Measurements from ENCODE around the gene CABLES2. TPM values are rescaled to one million over a fixed set of nuclear protein-coding genes. Genes with fewer than 3 reads are reported as not detected.
A peak's percentile ranks its signal among the peaks of the same experiment; 100 is the strongest.

The CABLES2 gene
- total and polyA plus RNA-seq, 2 of the 4 experiments (the other 2 are of a cell fraction), result 1.4 to 5.1 TPM

GRCh38 chr20:62359043-62359490 is 48.0 kb downstream of the CABLES2 start:
- H2BK20ac ChIP-seq (ENCODE audit: low read depth, low read length), result no peak overlapping the region
- H3K79me1 ChIP-seq (ENCODE audit: low read depth in 1 of 2, low read length in 2 of 2), result no peaks in the 10 kb centered on the region
- no peak overlapping the region for H3K27ac ChIP-seq (ENCODE audit: insufficient read depth, low read length)
- H2BK120ac ChIP-seq (ENCODE audit: low read depth, low read length), result no peak overlapping the region
- H3K36me3 ChIP-seq (ENCODE audit: control insufficient read depth, insufficient read depth, low read length), result peaks cover 4% of the 10 kb centered on the region; the same call in 1 of the 2 replicates
- no peaks in the 10 kb centered on the region for H3K9me1 ChIP-seq (ENCODE audit: insufficient read depth, low read length)
- dilution Hi-C loops (cut with HindIII; ENCODE audit: low sequenced_read_pairs, unreplicated experiment), result no loop called here
- no peak overlapping the region for H3K4me2 ChIP-seq (ENCODE audit: low read depth, low read length)
- H4K8ac ChIP-seq (ENCODE audit: low read depth in 2 of 2, low read length in 2 of 2), result no peak overlapping the region
- no peak overlapping the region for H3K4ac ChIP-seq (ENCODE audit: low read depth, low read length)
- no peak overlapping the region for H2BK15ac ChIP-seq (ENCODE audit: low read depth, low read length)
- no peak overlapping the region for H4K5ac ChIP-seq (ENCODE audit: low read depth, low read length)
- no peak overlapping the region for H2AK5ac ChIP-seq (ENCODE audit: low read depth, low read length)
- no peak overlapping the region for H3K14ac ChIP-seq (replicated peaks; ENCODE audit: low read depth, low read length)
- H2BK5ac ChIP-seq (ENCODE audit: low read depth, low read length, poor library complexity, severe bottlenecking), result no peak overlapping the region
- intact Hi-C loops (cut with micrococcal nuclease), result no loop called here
- no TSS peak for BruUV-seq (replicated peaks)
- ATAC-seq (ENCODE audit: low read depth), result no peak
- H3K27me3 ChIP-seq (ENCODE audit: control insufficient read depth, insufficient read depth, low read length), result no peaks in the 10 kb centered on the region
- POLR2A ChIA-PET (ENCODE audit: unreplicated experiment), result no interaction called here
- TF ChIP-seq CEBPB (IDR thresholded peaks at IDR 0.05; ENCODE audit: low read depth, low read length) (no peak), RAD21 (IDR thresholded peaks at IDR 0.05; ENCODE audit: low read length) (no peak), ELK1 (IDR thresholded peaks at IDR 0.05; ENCODE audit: borderline replicate concordance, low read depth, low read length) (no peak), RCOR1 (IDR thresholded peaks at IDR 0.05; ENCODE audit: insufficient replicate concordance, low read length) (no peak), NFE2L2 (IDR thresholded peaks at IDR 0.05; ENCODE audit: low read depth, low read length) (no peak), MAFK (IDR thresholded peaks at IDR 0.05; ENCODE audit: low read depth, low read length) (no peak), POLR2A (IDR thresholded peaks at IDR 0.05; ENCODE audit: low read depth, low read length) (no peak), BHLHE40 (IDR thresholded peaks at IDR 0.05; ENCODE audit: low read depth, low read length) (no peak), RFX5 (IDR thresholded peaks at IDR 0.05; ENCODE audit: low read depth, low read length) (no peak), MXI1 (IDR thresholded peaks at IDR 0.05; ENCODE audit: borderline replicate concordance, low read depth, low read length) (no peak), MAZ (IDR thresholded peaks at IDR 0.05; ENCODE audit: borderline replicate concordance, low read depth, low read length) (no peak)
- in situ Hi-C loops (cut with MboI; ENCODE audit: low sequenced_read_pairs), result no loop called here
- H3K4me3 ChIP-seq (ENCODE audit: insufficient read depth, low read depth, low read length), result no peak overlapping the region
- no peak overlapping the region for H4K91ac ChIP-seq (ENCODE audit: insufficient read depth, low read depth, low read length)
- WGBS, 2 experiments (ENCODE audit: extremely low coverage in 2 of 2, insufficient read length in 1 of 2), result 100% methylated on average over 2 of the region's 16 CpGs; no CpG with 5 or more reads in 1 of the 2 experiments
- H3K4me1 ChIP-seq (ENCODE audit: control insufficient read depth, insufficient read depth, low read length), result peaks cover 28% of the 10 kb centered on the region
- no peak overlapping the region for H3K56ac ChIP-seq (ENCODE audit: extremely low read depth, insufficient read depth, low read length)
- H3K9ac ChIP-seq (ENCODE audit: low read depth, low read length), result no peak overlapping the region
- peaks cover 4% of the 10 kb centered on the region; the same call in 1 of the 2 replicates for H4K20me1 ChIP-seq (ENCODE audit: insufficient read depth, low read length)
- DNase-seq, result no peak
- CTCF ChIA-PET, result no interaction called here
- H2AK9ac ChIP-seq (replicated peaks; ENCODE audit: low read depth, low read length, poor library complexity), result no peak overlapping the region
- H3K23ac ChIP-seq (ENCODE audit: low read depth, low read length), result no peak overlapping the region
- no peak overlapping the region for H3K18ac ChIP-seq (ENCODE audit: low read depth, low read length)
- peak overlapping the region; percentile 33 for H2AFZ ChIP-seq (replicated peaks; ENCODE audit: low read length, poor library complexity)
- H3K9me3 ChIP-seq (ENCODE audit: control insufficient read depth, insufficient read depth, low read length), result no peaks in the 10 kb centered on the region

Data from IMR-90 (cell line).